Testis (tissue), 3 donors: ENCODE measurements around the gene CDK4. TPM values are rescaled to one million over a fixed set of nuclear protein-coding genes. Genes with fewer than 3 reads are reported as not detected.

ENCODE experiments used
- DNase-seq: peaks from one replicate; pipeline ENCODE4 v3.0.0-alpha.2; 2019
- H3K27ac ChIP-seq, 2 donors: fragments of 200-600 bp; sonication (generic); one replicate each; pipeline ENCODE4 v1.5.1; 2019
- H3K27me3 ChIP-seq: fragments of 200-600 bp; sonication (generic); one replicate; pipeline ENCODE4 v1.5.1; 2019
- H3K36me3 ChIP-seq: fragments of 200-600 bp; sonication (generic); one replicate; pipeline ENCODE4 v1.5.1; 2017; ENCODE audit warnings: low read depth; ENCODE audit errors: missing control alignments
- H3K4me1 ChIP-seq: fragments of 200-600 bp; sonication (generic); one replicate; pipeline ENCODE4 v1.5.1; 2019
- H3K4me3 ChIP-seq, 2 donors: fragments of 200-600 bp; sonication (generic); one replicate each; pipeline ENCODE4 v1.5.1; 2017 to 2019
- H3K9me3 ChIP-seq: fragments of 200-600 bp; sonication (generic); one replicate; pipeline ENCODE4 v1.5.1; 2017
- POLR2A ChIP-seq: fragments of 450-650 bp; IDR thresholded peaks from one replicate; pipeline ENCODE4 v1.6.1; 2017; ENCODE audit warnings: antibody characterized with exemption, mild to moderate bottlenecking, moderate library complexity
- WGBS, 2 donors: methylation state at CpG; one replicate each; pipeline ENCODE4 v1.1.5; 2018; 5-methylcytosine and 5-hydroxymethylcytosine counted together
- intact Hi-C: fragments of 100-400 bp; cut with DNase I; formaldehyde crosslinking; loops from one replicate; pipeline ENCODE4 v1.15.1; 2023; ENCODE audit warnings: low total_unique reads
- polyA plus RNA-seq: library from polyadenylated mRNA; stranded (reverse); fragments of 350-450 nt; fragmentation: Illumina TruSeq; extraction: RNeasy Lipid Tissue Mini Kit (QIAGEN cat#74804); gene quantifications from one replicate; pipeline ENCODE4 v1.2.3, GENCODE V29; 2014; ENCODE audit warnings: low read depth, low replicate concordance; ENCODE audit not compliant: insufficient read depth
- total RNA-seq, 2 donors: library from RNA; depleted of rRNA; stranded (reverse); fragments of >200 nt; gene quantifications; one replicate each; pipeline ENCODE4 v1.2.3, GENCODE V29; 2016
- TF ChIP-seq, protein P1 (sequence below), 3 experiments: fragments of 450-650 bp in 2 of 3; fragments of 200-600 bp in 1 of 3; sonication (generic) in 1 of 3; IDR thresholded peaks; one replicate each; pipeline ENCODE4 v1.5.1; 2016 to 2019; ENCODE audit warnings: antibody characterized with exemption in 3 of 3, mild to moderate bottlenecking in 2 of 3, moderate library complexity in 1 of 3

Gene CDK4
- total and polyA plus RNA-seq, 3 donors from 2014 or later: 47.0 to 73.5 (median 64.4) TPM

DNA sequence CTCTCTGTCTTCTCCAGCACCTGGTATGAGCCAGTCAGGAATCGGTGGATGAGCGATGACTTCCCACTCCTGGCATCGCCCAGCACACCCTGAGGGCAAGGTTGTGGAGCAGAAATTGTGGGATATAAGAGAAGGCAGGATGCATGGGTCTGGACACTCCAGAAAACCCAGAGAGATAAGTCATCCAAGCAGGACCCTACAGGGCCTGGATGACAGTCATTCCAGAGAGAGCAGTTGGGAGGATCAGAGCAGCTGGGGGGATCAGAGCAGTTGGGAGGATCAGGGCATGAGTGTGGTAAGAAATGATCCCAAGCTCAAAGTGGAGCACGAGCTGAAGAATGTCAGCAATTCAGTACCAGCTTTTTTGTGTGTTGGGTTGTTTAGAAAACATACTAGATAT is 17.5 kb downstream of the CDK4 start:
- 77 to 87% methylated on average over 4 of the region's 4 CpGs for WGBS, 2 donors
- Histone ChIP-seq H3K27me3 (no peaks in the 10 kb centered on the region), H3K4me1 (peaks cover 15% of the 10 kb centered on the region), H3K36me3 (no peaks in the 10 kb centered on the region), H3K4me3 (no peak overlapping the region), H3K9me3 (no peaks in the 10 kb centered on the region), H3K27ac (no peak overlapping the region)
- TF ChIP-seq, protein P1, sequence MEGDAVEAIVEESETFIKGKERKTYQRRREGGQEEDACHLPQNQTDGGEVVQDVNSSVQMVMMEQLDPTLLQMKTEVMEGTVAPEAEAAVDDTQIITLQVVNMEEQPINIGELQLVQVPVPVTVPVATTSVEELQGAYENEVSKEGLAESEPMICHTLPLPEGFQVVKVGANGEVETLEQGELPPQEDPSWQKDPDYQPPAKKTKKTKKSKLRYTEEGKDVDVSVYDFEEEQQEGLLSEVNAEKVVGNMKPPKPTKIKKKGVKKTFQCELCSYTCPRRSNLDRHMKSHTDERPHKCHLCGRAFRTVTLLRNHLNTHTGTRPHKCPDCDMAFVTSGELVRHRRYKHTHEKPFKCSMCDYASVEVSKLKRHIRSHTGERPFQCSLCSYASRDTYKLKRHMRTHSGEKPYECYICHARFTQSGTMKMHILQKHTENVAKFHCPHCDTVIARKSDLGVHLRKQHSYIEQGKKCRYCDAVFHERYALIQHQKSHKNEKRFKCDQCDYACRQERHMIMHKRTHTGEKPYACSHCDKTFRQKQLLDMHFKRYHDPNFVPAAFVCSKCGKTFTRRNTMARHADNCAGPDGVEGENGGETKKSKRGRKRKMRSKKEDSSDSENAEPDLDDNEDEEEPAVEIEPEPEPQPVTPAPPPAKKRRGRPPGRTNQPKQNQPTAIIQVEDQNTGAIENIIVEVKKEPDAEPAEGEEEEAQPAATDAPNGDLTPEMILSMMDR (IDR thresholded peaks at IDR 0.05): no peak
- no peak for TF ChIP-seq POLR2A
- intact Hi-C loops: no loop called here
- no peak for DNase-seq

DNA sequence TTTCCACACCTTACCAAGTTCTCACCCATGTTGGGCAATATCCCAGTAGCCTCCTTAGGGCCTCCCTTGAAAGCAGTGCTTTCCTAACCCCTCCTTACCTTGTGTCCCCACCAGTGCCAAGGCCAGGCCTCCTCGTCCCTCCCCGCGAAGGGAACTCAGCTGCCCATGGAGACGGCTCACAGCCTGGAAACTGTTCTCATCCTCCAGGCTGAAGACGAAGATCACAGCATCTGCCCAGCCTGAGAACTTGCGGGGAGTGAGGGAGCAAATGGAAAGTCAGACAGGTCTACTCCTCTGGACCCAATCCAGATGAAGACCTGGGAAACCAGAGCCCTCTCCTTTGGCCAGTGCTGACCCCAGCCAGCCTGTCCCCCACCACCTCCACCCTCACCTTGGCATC is 18.2 kb downstream of the CDK4 start:
- no peak for DNase-seq
- H3K4me3 ChIP-seq: no peak overlapping the region
- intact Hi-C loops: no loop called here
- WGBS, 2 donors: 80 to 100% methylated on average over 2 to 6 of the region's 6 CpGs
- no peak for TF ChIP-seq POLR2A
- TF ChIP-seq, protein P1 (IDR thresholded peaks at IDR 0.05): no peak
- peaks cover 15% of the 10 kb centered on the region for H3K4me1 ChIP-seq
- no peaks in the 10 kb centered on the region for H3K27me3 ChIP-seq
- H3K36me3 ChIP-seq: no peaks in the 10 kb centered on the region
- no peak overlapping the region for H3K27ac ChIP-seq
- H3K9me3 ChIP-seq: no peaks in the 10 kb centered on the region

DNA sequence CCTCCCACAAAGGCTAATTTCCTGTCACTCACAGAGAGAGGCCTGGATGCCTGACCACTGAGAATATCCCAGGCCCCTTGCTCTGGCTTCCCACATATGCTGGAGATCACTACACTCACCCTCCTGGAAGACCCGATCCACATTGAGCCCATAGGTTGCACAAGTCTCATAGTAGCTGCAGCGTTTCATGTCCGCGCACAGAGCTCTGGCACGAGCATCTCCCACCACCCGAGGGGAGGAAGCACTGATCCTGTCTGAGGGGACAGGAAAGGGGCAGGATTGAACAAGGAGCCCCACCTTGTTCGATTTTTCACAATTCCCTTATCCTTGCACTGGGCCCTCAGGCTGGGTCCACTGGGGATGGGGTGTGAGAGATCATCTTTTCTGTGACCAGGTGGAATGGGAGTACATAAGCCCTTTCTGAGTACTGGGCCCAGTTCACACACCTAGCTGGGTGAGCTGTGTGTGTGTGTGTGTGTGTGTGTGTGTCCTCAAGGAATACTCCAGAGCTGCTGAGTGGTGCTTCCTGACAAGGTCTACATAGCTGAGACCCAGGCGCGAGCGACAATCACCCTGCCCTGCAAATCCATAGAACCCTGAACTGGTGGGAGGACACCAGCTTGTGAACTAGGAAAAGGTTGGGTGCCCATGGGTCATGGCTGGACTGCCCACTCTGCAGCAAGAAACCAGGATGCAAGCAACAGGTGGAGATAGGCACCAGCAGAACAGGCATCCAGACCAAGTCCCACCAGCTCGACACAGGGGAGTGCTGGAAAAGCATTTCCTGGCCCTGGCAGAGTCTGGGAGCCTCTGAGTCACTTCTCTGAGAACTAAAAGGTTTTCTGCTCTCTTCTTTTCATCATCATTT is 19.1 kb downstream of the CDK4 start:
- peaks cover 10% of the 10 kb centered on the region for H3K4me1 ChIP-seq
- no peak for DNase-seq
- 83 to 86% methylated on average over 11 of the region's 11 CpGs for WGBS, 2 donors
- H3K9me3 ChIP-seq: no peaks in the 10 kb centered on the region
- no peaks in the 10 kb centered on the region for H3K27me3 ChIP-seq
- no peaks in the 10 kb centered on the region for H3K36me3 ChIP-seq
- no peak overlapping the region for H3K27ac ChIP-seq
- intact Hi-C loops: no loop called here
- H3K4me3 ChIP-seq: no peak overlapping the region
- no peak for TF ChIP-seq POLR2A
- TF ChIP-seq, protein P1 (IDR thresholded peaks at IDR 0.05): no peak

DNA sequence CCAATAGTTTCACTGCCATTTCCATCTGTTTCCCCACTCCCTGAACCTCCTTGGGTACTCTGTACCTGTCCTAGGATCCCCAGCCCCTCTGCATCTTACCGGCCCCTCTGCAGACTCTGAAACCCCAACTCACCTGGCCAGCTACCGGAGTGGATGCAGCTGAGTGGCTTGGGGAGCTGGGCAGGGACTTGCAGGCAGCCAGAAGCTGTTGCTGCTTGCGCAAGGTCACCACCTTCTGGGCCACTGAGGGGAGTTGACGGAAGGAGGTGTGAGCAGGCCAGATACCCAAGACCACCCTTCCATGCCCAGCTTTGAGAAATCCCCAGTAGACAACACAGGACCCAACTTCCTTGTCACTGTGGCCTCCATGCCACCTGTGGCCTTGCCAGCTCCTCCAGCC is 19.8 kb downstream of the CDK4 start:
- Histone ChIP-seq H3K4me3 (no peak overlapping the region), H3K36me3 (no peaks in the 10 kb centered on the region), H3K27me3 (no peaks in the 10 kb centered on the region), H3K9me3 (no peaks in the 10 kb centered on the region), H3K4me1 (peaks cover 7% of the 10 kb centered on the region), H3K27ac (no peak overlapping the region)
- intact Hi-C loops: no loop called here
- WGBS, 2 donors: 89% methylated on average over 4 of the region's 4 CpGs
- DNase-seq: no peak
- TF ChIP-seq POLR2A: no peak
- TF ChIP-seq, protein P1 (IDR thresholded peaks at IDR 0.05): no peak
